Measurements from ENCODE around the gene DRC1. TPM values are rescaled to one million over a fixed set of nuclear protein-coding genes. Genes with fewer than 3 reads are reported as not detected.

The DRC1 gene
- total RNA-seq, 6 experiments from 2014 or later: not detected

GRCh38 chr2:26483957-26484565 lies 82.3 kb downstream of the DRC1 start:
- Mint-ChIP-seq H3K9me3 (no peaks in the 10 kb centered on the region), H3K27ac (no peak overlapping the region), H3K4me1 (ENCODE audit: low read depth) (no peaks in the 10 kb centered on the region), H3K27me3 (ENCODE audit: insufficient read depth) (peaks cover 16% of the 10 kb centered on the region), H3K36me3 (ENCODE audit: low read depth) (no peaks in the 10 kb centered on the region), H3K4me3 (no peak overlapping the region)
- TF ChIP-seq, protein P1, sequence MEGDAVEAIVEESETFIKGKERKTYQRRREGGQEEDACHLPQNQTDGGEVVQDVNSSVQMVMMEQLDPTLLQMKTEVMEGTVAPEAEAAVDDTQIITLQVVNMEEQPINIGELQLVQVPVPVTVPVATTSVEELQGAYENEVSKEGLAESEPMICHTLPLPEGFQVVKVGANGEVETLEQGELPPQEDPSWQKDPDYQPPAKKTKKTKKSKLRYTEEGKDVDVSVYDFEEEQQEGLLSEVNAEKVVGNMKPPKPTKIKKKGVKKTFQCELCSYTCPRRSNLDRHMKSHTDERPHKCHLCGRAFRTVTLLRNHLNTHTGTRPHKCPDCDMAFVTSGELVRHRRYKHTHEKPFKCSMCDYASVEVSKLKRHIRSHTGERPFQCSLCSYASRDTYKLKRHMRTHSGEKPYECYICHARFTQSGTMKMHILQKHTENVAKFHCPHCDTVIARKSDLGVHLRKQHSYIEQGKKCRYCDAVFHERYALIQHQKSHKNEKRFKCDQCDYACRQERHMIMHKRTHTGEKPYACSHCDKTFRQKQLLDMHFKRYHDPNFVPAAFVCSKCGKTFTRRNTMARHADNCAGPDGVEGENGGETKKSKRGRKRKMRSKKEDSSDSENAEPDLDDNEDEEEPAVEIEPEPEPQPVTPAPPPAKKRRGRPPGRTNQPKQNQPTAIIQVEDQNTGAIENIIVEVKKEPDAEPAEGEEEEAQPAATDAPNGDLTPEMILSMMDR (IDR thresholded peaks at IDR 0.05): no peak
- no peak for DNase-seq

DNA sequence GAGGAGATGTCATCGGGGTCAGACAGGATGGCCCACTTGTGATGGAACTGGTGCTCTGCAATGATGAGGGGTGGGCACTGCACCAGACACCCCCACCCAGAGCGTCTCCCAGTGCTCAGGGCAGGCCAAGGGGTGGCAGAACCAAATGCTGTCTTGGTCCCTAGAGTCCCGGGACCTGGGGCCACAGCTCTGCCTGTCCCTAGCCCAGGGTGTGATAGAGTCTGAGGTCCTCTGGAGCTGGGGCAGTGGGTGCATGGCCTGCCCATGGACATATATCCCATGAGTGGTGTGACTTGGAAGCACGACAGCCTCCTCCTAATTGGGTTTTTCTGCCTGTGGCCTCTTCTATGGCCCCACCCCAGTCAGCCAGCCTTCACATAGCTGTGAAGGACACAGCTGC lies 82.9 kb downstream of the DRC1 start:
- TF ChIP-seq, protein P1 (IDR thresholded peaks at IDR 0.05): no peak
- H3K36me3 Mint-ChIP-seq (ENCODE audit: low read depth): no peaks in the 10 kb centered on the region
- no peak for DNase-seq

DNA sequence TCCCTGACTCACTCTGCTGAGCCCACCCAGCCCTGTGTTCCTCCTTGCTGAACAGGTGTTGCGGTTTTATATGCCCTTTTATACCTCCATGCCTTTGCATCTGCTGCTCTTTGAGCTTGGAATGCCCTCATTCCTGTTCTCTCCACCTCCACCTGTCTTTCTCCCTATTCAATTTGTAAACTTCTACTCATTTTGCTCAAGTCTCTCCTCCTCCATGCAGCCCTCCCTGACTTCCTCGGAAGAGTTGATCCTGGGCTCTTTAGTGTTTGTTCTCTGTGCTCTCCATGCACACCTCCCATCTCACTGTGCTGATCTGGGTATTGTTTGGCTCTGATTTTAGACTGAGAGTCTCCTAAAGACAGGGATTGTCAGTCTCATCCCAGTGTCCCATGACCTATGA lies 83.4 kb downstream of the DRC1 start:
- H3K4me1 Mint-ChIP-seq (ENCODE audit: low read depth): no peaks in the 10 kb centered on the region
- no peaks in the 10 kb centered on the region for H3K36me3 Mint-ChIP-seq (ENCODE audit: low read depth)
- DNase-seq: no peak
- H3K4me3 Mint-ChIP-seq: no peak overlapping the region
- TF ChIP-seq, protein P1 (IDR thresholded peaks at IDR 0.05): no peak
- H3K27ac Mint-ChIP-seq: no peak overlapping the region
- H3K27me3 Mint-ChIP-seq (ENCODE audit: insufficient read depth): peaks cover 19% of the 10 kb centered on the region
- H3K9me3 Mint-ChIP-seq: no peaks in the 10 kb centered on the region

More for the DNA sequence above, 82.9 kb downstream of the DRC1 start:
- Mint-ChIP-seq H3K27me3 (ENCODE audit: insufficient read depth) (peaks cover 16% of the 10 kb centered on the region), H3K27ac (no peak overlapping the region), H3K9me3 (no peaks in the 10 kb centered on the region), H3K4me1 (ENCODE audit: low read depth) (no peaks in the 10 kb centered on the region), H3K4me3 (no peak overlapping the region)

- no peak overlapping the region for H3K4me3 Mint-ChIP-seq
- no peaks in the 10 kb centered on the region for H3K4me1 Mint-ChIP-seq (ENCODE audit: low read depth)
- H3K27ac Mint-ChIP-seq: no peak overlapping the region
These were observed 84.2 kb downstream of the DRC1 start for GRCh38 chr2:26485725-26486418.

GRCh38 chr2:26486789-26487188 lies 85.1 kb downstream of the DRC1 start:
- H3K4me1 Mint-ChIP-seq (ENCODE audit: low read depth): no peaks in the 10 kb centered on the region

More at GRCh38 chr2:26485725-26486418, 84.2 kb downstream of the DRC1 start:
- Mint-ChIP-seq H3K27me3 (ENCODE audit: insufficient read depth) (peaks cover 23% of the 10 kb centered on the region), H3K9me3 (no peaks in the 10 kb centered on the region), H3K36me3 (ENCODE audit: low read depth) (no peaks in the 10 kb centered on the region)
- TF ChIP-seq, protein P1 (IDR thresholded peaks at IDR 0.05): no peak
- DNase-seq: no peak

More at GRCh38 chr2:26486789-26487188, 85.1 kb downstream of the DRC1 start:
- TF ChIP-seq, protein P1 (IDR thresholded peaks at IDR 0.05): no peak
- Mint-ChIP-seq H3K4me3 (no peak overlapping the region), H3K9me3 (no peaks in the 10 kb centered on the region), H3K27ac (no peak overlapping the region), H3K27me3 (ENCODE audit: insufficient read depth) (peaks cover 20% of the 10 kb centered on the region), H3K36me3 (ENCODE audit: low read depth) (no peaks in the 10 kb centered on the region)
- DNase-seq: no peak
